Hepatocyte (in vitro differentiated cells): ENCODE data around the gene NXPE3. TPM values are rescaled to one million over a fixed set of nuclear protein-coding genes. Genes with fewer than 3 reads are reported as not detected.

Experiments
- DNase-seq: peaks from one replicate; pipeline ENCODE4 v3.0.0-alpha.2; 2016; ENCODE audit warnings: low spot score
- H2AFZ ChIP-seq: fragments of 200-600 bp; sonication (generic); 2 replicates; pipeline ENCODE4 v1.6.0; 2016; ENCODE audit warnings: antibody characterized with exemption, mild to moderate bottlenecking
- H3K27ac ChIP-seq: fragments of 200-600 bp; sonication (generic); 2 replicates; pipeline ENCODE4 v1.5.1; 2016; ENCODE audit warnings: mild to moderate bottlenecking
- H3K27me3 ChIP-seq: fragments of 200-600 bp; sonication (generic); 2 replicates; pipeline ENCODE4 v1.6.1; 2016
- H3K36me3 ChIP-seq: fragments of 200-600 bp; sonication (generic); replicated peaks from 2 replicates; pipeline ENCODE4 v1.5.1; 2016; ENCODE audit warnings: low read depth; ENCODE audit not compliant: insufficient read depth
- H3K4me1 ChIP-seq: fragments of 200-600 bp; sonication (generic); 2 replicates; pipeline ENCODE4 v1.5.1; 2016; ENCODE audit warnings: mild to moderate bottlenecking, moderate library complexity; ENCODE audit not compliant: insufficient read depth
- H3K4me2 ChIP-seq: fragments of 200-600 bp; sonication (generic); 2 replicates; pipeline ENCODE4 v1.6.0; 2016
- H3K4me3 ChIP-seq: fragments of 200-600 bp; sonication (generic); 2 replicates; pipeline ENCODE4 v1.5.1; 2016; ENCODE audit warnings: mild to moderate bottlenecking
- H3K79me2 ChIP-seq: fragments of 200-600 bp; sonication (generic); 2 replicates; pipeline ENCODE4 v1.6.0; 2017; ENCODE audit warnings: mild to moderate bottlenecking
- H3K9me2 ChIP-seq: fragments of 200-600 bp; sonication (generic); replicated peaks from 2 replicates; pipeline ENCODE4 v1.6.0; 2017; ENCODE audit warnings: mild to moderate bottlenecking; ENCODE audit not compliant: insufficient read depth
- H3K9me3 ChIP-seq: fragments of 200-600 bp; sonication (generic); 2 replicates; pipeline ENCODE4 v1.5.1; 2016; ENCODE audit warnings: low read depth, mild to moderate bottlenecking
- H4K20me1 ChIP-seq: fragments of 200-600 bp; sonication (generic); 2 replicates; pipeline ENCODE4 v1.6.0; 2016; ENCODE audit warnings: mild to moderate bottlenecking; ENCODE audit not compliant: insufficient read depth, poor library complexity, severe bottlenecking
- EZH2 ChIP-seq: fragments of 200-600 bp; sonication (generic); IDR thresholded peaks from 2 replicates; pipeline ENCODE4 v1.6.1; 2016; ENCODE audit warnings: antibody characterized with exemption, mild to moderate bottlenecking, borderline replicate concordance
- EZH2phosphoT487 ChIP-seq: fragments of 200-600 bp; sonication (generic); IDR thresholded peaks from one replicate; pipeline ENCODE4 v1.6.1; 2018; ENCODE audit warnings: antibody characterized with exemption, mild to moderate bottlenecking, low read depth, moderate library complexity; ENCODE audit not compliant: unreplicated experiment, severe bottlenecking
- WGBS: methylation state at CpG from one replicate; pipeline ENCODE4 v1.1.6; 2016; ENCODE audit warnings: low lambda C conversion rate; ENCODE audit errors: missing lambda C conversion rate; 5-methylcytosine and 5-hydroxymethylcytosine counted together
- polyA plus RNA-seq: library from polyadenylated mRNA; unstranded; fragments of >200 nt; fragmentation: Nextera tagmentation; extraction: Ambion mirVana; gene quantifications from 2 replicates; pipeline ENCODE4 v1.2.1, GENCODE V29; 2016
- total RNA-seq: library from RNA; depleted of rRNA; stranded (reverse); fragments of >200 nt; gene quantifications from 2 replicates; pipeline ENCODE4 v1.2.3, GENCODE V29; 2014
- TF ChIP-seq, protein P1 (sequence below): fragments of 200-600 bp; sonication (generic); IDR thresholded peaks from 2 replicates; pipeline ENCODE4 v1.5.1; 2016; ENCODE audit warnings: antibody characterized with exemption, mild to moderate bottlenecking; ENCODE audit not compliant: poor library complexity

Gene NXPE3
- total and polyA plus RNA-seq, 2 experiments from 2014 or later: 5.9 TPM

DNA sequence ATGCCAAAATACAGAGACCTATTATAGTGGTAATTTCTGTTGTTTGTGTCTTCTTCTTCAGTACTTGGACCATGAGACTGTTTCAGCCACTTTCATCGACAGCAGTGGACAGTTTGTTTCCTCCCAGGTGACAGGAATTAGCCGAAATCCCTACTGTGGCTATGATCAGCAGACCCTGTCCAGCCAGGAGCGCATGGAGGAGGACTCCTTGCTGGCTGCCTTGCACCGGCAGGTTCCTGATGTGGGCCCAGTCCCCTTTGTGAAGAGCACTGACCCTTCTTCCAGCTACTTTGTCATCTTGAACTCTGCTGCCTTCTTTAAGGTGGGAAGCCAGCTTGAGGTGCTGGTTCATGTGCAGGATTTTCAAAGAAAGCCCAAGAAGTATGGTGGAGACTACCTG lies 22.2 kb downstream of the NXPE3 start:
- no peak for DNase-seq
- Histone ChIP-seq H3K4me2 (no peak overlapping the region), H3K79me2 (no peaks in the 10 kb centered on the region), H3K9me2 (no peaks in the 10 kb centered on the region), H4K20me1 (no peaks in the 10 kb centered on the region), H3K36me3 (no peaks in the 10 kb centered on the region), H3K4me1 (no peaks in the 10 kb centered on the region), H2AFZ (no peak overlapping the region), H3K27ac (no peak overlapping the region), H3K27me3 (no peaks in the 10 kb centered on the region), H3K4me3 (no peak overlapping the region), H3K9me3 (no peaks in the 10 kb centered on the region)
- TF ChIP-seq EZH2phosphoT487: no peak
- TF ChIP-seq, protein P1, sequence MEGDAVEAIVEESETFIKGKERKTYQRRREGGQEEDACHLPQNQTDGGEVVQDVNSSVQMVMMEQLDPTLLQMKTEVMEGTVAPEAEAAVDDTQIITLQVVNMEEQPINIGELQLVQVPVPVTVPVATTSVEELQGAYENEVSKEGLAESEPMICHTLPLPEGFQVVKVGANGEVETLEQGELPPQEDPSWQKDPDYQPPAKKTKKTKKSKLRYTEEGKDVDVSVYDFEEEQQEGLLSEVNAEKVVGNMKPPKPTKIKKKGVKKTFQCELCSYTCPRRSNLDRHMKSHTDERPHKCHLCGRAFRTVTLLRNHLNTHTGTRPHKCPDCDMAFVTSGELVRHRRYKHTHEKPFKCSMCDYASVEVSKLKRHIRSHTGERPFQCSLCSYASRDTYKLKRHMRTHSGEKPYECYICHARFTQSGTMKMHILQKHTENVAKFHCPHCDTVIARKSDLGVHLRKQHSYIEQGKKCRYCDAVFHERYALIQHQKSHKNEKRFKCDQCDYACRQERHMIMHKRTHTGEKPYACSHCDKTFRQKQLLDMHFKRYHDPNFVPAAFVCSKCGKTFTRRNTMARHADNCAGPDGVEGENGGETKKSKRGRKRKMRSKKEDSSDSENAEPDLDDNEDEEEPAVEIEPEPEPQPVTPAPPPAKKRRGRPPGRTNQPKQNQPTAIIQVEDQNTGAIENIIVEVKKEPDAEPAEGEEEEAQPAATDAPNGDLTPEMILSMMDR: no peak
- TF ChIP-seq EZH2: no peak
- 94% methylated on average over 4 of the region's 4 CpGs for WGBS

DNA sequence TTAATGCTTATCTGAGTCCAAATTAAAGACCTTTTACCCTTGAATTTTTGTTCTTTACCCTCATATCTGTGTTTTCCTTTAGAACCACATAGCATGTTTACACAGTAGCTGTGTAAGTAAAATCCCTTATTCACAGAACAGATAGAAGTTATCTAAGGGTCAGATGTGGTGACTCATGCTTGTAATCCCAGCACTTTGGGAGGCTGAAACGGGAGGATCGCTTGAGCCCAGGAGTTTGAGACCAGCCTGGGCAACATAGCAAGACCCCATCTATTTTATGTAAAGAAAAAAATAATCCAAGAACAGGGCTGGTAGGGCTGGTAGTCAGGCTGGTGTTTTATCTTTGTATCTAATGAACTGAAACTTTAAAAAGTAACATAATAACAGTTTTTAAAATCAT lies 23.2 kb downstream of the NXPE3 start:
- Histone ChIP-seq H3K9me2 (no peaks in the 10 kb centered on the region), H3K36me3 (no peaks in the 10 kb centered on the region), H3K4me3 (no peak overlapping the region), H3K4me1 (no peaks in the 10 kb centered on the region), H3K79me2 (no peaks in the 10 kb centered on the region), H3K4me2 (no peak overlapping the region), H2AFZ (no peak overlapping the region), H3K27ac (no peak overlapping the region), H4K20me1 (no peaks in the 10 kb centered on the region), H3K9me3 (no peaks in the 10 kb centered on the region), H3K27me3 (no peaks in the 10 kb centered on the region)
- TF ChIP-seq EZH2phosphoT487 (no peak), EZH2 (no peak)
- TF ChIP-seq, protein P1: no peak
- DNase-seq: no peak
- 75% methylated on average over 2 of the region's 2 CpGs for WGBS

DNA sequence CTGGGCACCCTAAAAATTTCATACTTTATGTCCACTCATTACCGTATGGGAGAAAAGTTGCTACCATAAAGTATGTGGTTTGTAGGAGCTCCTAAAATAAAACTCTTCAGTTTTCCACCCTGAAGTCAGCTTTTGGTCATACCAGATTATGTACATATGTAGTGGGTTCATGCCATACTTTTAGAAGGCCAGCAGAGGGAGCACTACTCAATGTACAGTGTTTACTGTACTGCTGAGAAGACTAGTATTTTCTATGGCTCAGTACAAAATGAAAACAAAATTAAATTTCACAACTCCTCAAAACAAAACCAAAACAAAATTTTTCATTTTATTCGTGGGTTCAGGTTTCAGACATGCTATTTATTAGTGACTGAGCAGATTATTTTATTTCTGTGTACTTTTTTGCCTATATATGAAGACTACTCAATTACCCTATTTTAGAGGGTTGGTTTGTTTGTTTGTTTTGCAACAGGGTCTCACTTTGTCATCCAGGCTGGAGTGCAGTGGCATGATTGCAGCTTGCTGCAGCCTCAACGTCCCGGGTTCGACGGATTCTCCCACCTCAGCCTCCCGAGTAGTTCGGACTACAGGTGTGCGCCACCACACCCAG lies 24.3 kb downstream of the NXPE3 start:
- H3K27me3 ChIP-seq: no peaks in the 10 kb centered on the region
- TF ChIP-seq EZH2: no peak
- TF ChIP-seq, protein P1: peak; percentile 86
- H2AFZ ChIP-seq: no peak overlapping the region
- no peaks in the 10 kb centered on the region for H3K36me3 ChIP-seq
- no peaks in the 10 kb centered on the region for H3K9me3 ChIP-seq
- DNase-seq: peak; percentile 90
- H3K4me2 ChIP-seq: no peak overlapping the region
- H3K79me2 ChIP-seq: no peaks in the 10 kb centered on the region
- H3K9me2 ChIP-seq: no peaks in the 10 kb centered on the region
- no peak overlapping the region for H3K27ac ChIP-seq
- WGBS: 83% methylated on average over 9 of the region's 9 CpGs
- H3K4me3 ChIP-seq: no peak overlapping the region
- no peaks in the 10 kb centered on the region for H3K4me1 ChIP-seq
- H4K20me1 ChIP-seq: no peaks in the 10 kb centered on the region
